Spleen (tissue), 7 donors: ENCODE measurements around the gene TMEM234.

Experiments
- POLR2A ChIP-seq, 3 donors: fragments of 450-650 bp; IDR thresholded peaks; one replicate each; pipeline ENCODE4 v1.5.1; 2017; ENCODE audit warnings: antibody characterized with exemption in 3 of 3, mild to moderate bottlenecking in 1 of 3
- TF ChIP-seq, protein P1 (sequence below), 11 experiments: fragments of 200-600 bp in 7 of 11; fragments of 450-650 bp in 4 of 11; sonication (generic) in 4 of 11; IDR thresholded peaks in 8 of 11; conservative IDR thresholded peaks in 3 of 11; 1 replicate in 7 of 11; 2 replicates in 4 of 11; pipeline versions ENCODE4 v1.4.0 to v1.8.0; 2016 to 2021; ENCODE audit warnings: antibody characterized with exemption in 11 of 11, inconsistent platforms in 4 of 11, mild to moderate bottlenecking in 1 of 11
- donor health status: DM: no; HTN: no; CAD: no; lungs with moderate emphysema.
- donor health status: DM: no; HTN: no; CAD: no.
- donor health status: DM: no; HTN: no; CAD: no.

DNA sequence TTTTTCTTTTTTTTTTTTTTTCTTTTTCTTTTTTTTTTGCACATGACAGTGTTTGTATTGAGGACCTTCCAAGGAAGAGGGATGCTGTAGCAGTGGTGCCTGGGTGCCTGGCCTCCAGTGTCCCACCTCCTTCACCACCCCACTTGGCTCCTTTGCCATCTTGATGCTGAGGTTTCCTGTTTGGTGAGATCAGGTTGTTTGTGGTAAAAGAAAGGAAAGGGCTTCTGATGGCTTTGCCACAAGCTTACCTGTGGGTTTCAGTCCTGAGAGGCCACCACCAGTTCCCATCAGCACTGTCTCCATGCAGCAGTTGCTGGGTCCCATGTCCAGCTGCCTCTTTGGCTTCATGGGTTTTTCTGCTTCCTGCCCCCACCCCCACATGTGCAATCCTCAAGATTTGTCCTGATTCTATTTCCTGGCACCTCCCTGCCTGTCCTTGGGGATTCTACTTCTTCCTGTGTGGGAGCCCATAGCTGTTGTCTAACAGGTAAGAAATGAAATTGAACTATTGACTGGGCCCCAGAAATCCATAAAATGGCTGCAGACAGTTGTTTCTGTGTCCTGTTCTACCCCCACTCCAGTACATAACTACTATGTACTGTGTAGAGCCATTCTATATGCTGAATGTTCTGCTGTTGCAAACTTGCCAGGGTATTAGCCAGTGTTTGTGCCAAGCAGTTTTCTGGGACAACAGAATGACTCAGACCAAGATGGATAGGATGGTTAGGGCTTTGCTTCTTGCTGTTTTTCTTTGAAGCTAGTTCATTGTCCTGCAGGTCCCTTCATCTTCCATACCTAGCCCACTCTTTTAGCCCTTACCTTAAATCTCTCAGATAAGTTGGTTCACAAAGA, 26.0 kb downstream of the TMEM234 start:
- TF ChIP-seq, protein P1, sequence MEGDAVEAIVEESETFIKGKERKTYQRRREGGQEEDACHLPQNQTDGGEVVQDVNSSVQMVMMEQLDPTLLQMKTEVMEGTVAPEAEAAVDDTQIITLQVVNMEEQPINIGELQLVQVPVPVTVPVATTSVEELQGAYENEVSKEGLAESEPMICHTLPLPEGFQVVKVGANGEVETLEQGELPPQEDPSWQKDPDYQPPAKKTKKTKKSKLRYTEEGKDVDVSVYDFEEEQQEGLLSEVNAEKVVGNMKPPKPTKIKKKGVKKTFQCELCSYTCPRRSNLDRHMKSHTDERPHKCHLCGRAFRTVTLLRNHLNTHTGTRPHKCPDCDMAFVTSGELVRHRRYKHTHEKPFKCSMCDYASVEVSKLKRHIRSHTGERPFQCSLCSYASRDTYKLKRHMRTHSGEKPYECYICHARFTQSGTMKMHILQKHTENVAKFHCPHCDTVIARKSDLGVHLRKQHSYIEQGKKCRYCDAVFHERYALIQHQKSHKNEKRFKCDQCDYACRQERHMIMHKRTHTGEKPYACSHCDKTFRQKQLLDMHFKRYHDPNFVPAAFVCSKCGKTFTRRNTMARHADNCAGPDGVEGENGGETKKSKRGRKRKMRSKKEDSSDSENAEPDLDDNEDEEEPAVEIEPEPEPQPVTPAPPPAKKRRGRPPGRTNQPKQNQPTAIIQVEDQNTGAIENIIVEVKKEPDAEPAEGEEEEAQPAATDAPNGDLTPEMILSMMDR (IDR thresholded peaks at IDR 0.05 in 8 of 11, conservative IDR thresholded peaks at IDR 0.05 in 3 of 11) = no peak
- no peak for TF ChIP-seq POLR2A (IDR thresholded peaks at IDR 0.05)
